Nephron progenitor cell (in vitro differentiated cells): ENCODE data around the gene MYO5A.

Source experiments
- DNase-seq: peaks from one replicate; pipeline ENCODE4 v3.0.0; 2021
- H3K27ac Mint-ChIP-seq: 2 replicates; pipeline ENCODE4 v1.8.0; 2021; ENCODE audit warnings: mild to moderate bottlenecking, moderate library complexity, mixed read lengths
- H3K27me3 Mint-ChIP-seq: 2 replicates; pipeline ENCODE4 v1.8.0; 2021; ENCODE audit warnings: mild to moderate bottlenecking, low read depth, mixed read lengths; ENCODE audit not compliant: poor library complexity
- H3K36me3 Mint-ChIP-seq: 2 replicates; pipeline ENCODE4 v1.8.0; 2021; ENCODE audit warnings: low read depth, mixed read lengths
- H3K4me1 Mint-ChIP-seq: 2 replicates; pipeline ENCODE4 v1.8.0; 2021; ENCODE audit warnings: mixed read lengths
- H3K4me3 Mint-ChIP-seq: 2 replicates; pipeline ENCODE4 v1.8.0; 2021; ENCODE audit warnings: mild to moderate bottlenecking, moderate library complexity, mixed read lengths
- H3K9me3 Mint-ChIP-seq: 2 replicates; pipeline ENCODE4 v1.8.0; 2021; ENCODE audit warnings: mild to moderate bottlenecking, moderate library complexity, mixed read lengths
- TF ChIP-seq, protein P1 (sequence below): fragments of 200-600 bp; sonication (generic); IDR thresholded peaks from 2 replicates; pipeline ENCODE4 v1.5.0; 2021; ENCODE audit warnings: antibody characterized with exemption

Gene MYO5A

DNA sequence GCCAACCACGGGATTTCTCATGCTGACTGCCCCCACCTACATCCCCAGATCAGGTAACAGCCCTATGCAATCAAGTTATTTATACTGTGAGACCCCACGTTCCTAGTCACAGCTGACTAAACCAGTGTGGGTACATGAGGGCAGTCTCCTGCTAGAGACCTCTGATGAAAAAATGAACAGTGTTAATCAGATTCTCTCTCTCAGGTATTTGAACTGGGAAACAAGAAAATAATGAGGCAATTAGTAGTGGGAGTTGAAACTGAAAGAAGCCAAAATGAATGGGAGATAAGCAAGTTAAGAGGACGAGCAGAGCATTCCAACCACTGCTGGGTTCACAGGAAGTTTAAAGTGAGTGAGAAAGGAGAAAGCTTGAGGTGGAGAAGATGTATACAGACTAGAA is 134.6 kb downstream of the MYO5A start:
- Mint-ChIP-seq H3K4me3 (no peak overlapping the region), H3K4me1 (peaks cover 9% of the 10 kb centered on the region)
- TF ChIP-seq, protein P1, sequence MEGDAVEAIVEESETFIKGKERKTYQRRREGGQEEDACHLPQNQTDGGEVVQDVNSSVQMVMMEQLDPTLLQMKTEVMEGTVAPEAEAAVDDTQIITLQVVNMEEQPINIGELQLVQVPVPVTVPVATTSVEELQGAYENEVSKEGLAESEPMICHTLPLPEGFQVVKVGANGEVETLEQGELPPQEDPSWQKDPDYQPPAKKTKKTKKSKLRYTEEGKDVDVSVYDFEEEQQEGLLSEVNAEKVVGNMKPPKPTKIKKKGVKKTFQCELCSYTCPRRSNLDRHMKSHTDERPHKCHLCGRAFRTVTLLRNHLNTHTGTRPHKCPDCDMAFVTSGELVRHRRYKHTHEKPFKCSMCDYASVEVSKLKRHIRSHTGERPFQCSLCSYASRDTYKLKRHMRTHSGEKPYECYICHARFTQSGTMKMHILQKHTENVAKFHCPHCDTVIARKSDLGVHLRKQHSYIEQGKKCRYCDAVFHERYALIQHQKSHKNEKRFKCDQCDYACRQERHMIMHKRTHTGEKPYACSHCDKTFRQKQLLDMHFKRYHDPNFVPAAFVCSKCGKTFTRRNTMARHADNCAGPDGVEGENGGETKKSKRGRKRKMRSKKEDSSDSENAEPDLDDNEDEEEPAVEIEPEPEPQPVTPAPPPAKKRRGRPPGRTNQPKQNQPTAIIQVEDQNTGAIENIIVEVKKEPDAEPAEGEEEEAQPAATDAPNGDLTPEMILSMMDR: no peak

DNA sequence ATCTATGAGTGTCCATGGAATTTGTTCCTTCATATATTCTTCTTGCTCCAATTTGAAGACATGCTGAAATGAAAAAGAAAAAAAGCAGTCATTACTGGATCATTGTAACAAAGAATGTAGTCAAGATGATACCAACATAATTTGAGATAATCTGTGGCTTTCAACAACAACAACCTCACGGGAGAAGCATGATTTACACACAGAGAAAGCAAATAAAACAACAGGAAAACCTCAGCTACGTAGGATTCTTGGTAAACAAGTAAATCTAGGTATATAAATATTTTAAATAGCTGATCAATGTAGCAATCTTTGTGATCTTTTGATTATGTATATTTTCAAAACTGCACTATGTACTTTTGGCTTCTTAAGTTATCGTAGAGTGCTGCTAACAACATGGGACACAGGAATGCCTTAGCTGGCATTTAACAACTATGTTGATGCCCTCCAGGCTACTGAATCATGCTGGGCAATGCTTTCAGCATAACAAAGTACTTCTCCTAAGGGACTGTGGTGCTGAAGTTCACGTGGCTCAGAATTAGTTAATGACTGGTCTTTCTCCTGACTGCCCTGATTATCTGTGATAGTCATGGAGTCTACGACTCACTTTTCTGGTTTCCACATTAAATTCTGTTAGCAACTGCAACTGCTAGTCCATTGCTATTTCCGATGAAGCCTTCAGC is 136.5 kb downstream of the MYO5A start:
- H3K27ac Mint-ChIP-seq: no peak overlapping the region
- DNase-seq: no peak
- H3K27me3 Mint-ChIP-seq: no peaks in the 10 kb centered on the region

More for the DNA sequence above, 134.6 kb downstream of the MYO5A start:
- Mint-ChIP-seq H3K27ac (no peak overlapping the region), H3K9me3 (no peaks in the 10 kb centered on the region), H3K36me3 (no peaks in the 10 kb centered on the region), H3K27me3 (no peaks in the 10 kb centered on the region)
- no peak for DNase-seq

DNA sequence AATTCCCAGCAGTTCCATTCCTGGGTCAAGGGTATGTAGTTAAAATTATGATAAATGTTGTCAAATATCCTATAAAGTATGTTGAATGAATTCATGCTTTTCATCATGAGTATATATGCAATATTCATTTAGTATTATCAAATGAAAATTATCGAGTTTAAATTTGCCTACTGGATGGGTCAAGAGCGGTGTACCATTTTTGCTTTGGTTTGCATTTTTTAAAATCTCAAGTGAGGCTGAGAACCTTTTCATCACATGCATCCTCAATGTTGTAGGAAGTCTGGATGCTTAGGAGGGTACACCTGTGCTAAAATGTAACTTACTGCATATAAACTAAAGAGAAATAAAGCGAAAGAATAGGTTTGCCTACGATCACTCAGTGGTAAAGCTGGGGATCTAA is 137.6 kb downstream of the MYO5A start:
- Mint-ChIP-seq H3K4me1 (peaks cover 9% of the 10 kb centered on the region), H3K27ac (no peak overlapping the region), H3K27me3 (no peaks in the 10 kb centered on the region), H3K9me3 (no peaks in the 10 kb centered on the region), H3K4me3 (no peak overlapping the region), H3K36me3 (no peaks in the 10 kb centered on the region)
- DNase-seq: no peak
- TF ChIP-seq, protein P1: no peak

More for the DNA sequence above, 136.5 kb downstream of the MYO5A start:
- H3K36me3 Mint-ChIP-seq: no peaks in the 10 kb centered on the region
- peaks cover 9% of the 10 kb centered on the region for H3K4me1 Mint-ChIP-seq
- TF ChIP-seq, protein P1: no peak
- no peaks in the 10 kb centered on the region for H3K9me3 Mint-ChIP-seq
- no peak overlapping the region for H3K4me3 Mint-ChIP-seq

DNA sequence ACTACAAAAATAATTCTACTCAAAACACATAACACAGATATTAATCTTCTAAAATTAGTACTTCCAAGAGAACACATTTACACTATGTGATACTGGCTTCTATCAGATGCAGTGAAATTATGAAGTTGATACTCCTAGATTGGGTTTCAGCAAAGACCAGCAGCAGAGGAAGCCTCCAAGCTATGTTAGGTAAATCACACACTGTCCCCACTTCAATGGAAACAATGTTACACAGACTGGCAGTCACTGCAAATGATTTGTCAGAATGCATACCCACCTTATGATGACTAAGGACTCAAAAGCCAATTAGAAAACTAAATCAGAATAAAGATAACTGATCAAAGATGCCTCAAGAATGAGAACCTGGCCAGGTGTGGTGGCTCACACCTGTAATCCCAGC is 143.0 kb downstream of the MYO5A start:
- no peak overlapping the region for H3K27ac Mint-ChIP-seq
- DNase-seq: no peak
- H3K9me3 Mint-ChIP-seq: no peaks in the 10 kb centered on the region
- no peaks in the 10 kb centered on the region for H3K27me3 Mint-ChIP-seq
- TF ChIP-seq, protein P1: no peak
- peaks cover 12% of the 10 kb centered on the region for H3K36me3 Mint-ChIP-seq
- H3K4me3 Mint-ChIP-seq: no peak overlapping the region
- H3K4me1 Mint-ChIP-seq: no peaks in the 10 kb centered on the region

DNA sequence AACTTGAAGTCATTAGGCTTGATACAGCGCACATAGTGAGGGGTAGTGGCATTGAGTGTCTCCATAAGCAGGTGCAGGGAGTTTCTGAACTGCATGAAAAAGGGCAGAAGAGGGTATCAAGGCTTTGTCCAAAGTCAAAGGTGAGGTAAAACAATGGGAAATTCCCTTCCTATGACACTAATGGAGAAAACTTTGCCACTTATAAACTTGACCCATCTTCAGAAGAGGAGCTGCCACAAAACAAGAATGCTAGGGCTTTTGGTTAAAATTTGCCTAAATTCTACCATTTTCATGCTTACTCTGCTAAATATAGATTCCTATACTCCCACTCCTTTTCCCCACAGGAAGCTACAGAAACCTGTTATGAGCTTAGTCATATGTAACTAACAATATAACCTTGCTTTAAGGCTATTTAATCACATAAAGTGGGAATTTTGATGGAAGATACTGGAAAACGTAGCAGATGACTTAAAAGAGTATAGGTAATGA is 145.5 kb downstream of the MYO5A start:
- Mint-ChIP-seq H3K4me3 (no peak overlapping the region), H3K9me3 (no peaks in the 10 kb centered on the region), H3K4me1 (no peaks in the 10 kb centered on the region), H3K27ac (no peak overlapping the region), H3K27me3 (peaks cover 3% of the 10 kb centered on the region), H3K36me3 (peaks cover 24% of the 10 kb centered on the region)
- TF ChIP-seq, protein P1: no peak
- no peak for DNase-seq

DNA sequence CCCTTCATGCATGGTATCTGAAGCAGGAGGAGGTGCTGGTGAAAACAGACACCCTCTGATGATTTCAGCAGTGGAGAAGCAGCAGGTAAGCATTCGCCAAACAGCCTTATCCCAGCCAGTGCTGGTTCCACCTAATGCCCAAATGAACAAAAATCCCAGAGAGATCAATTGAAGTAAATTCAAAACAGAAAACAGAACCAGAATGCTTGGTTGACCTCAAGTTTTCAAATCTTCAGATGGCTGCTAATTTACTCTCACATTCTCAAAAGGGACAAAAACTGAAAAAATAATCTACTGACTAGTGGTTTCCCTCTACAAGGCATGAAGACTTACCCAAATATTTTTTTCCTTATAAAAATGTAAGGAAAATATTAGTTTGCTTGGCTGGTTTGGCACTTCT is 146.0 kb downstream of the MYO5A start:
- H3K27me3 Mint-ChIP-seq: peaks cover 6% of the 10 kb centered on the region
- TF ChIP-seq, protein P1: no peak
- DNase-seq: no peak
- no peak overlapping the region for H3K4me3 Mint-ChIP-seq
- no peaks in the 10 kb centered on the region for H3K4me1 Mint-ChIP-seq
- H3K27ac Mint-ChIP-seq: no peak overlapping the region
- peaks cover 28% of the 10 kb centered on the region for H3K36me3 Mint-ChIP-seq
- H3K9me3 Mint-ChIP-seq: no peaks in the 10 kb centered on the region
